ENCODE results near the gene DTNBP1. TPM values are rescaled to one million over a fixed set of nuclear protein-coding genes. Genes with fewer than 3 reads are reported as not detected.

DTNBP1 gene
- total RNA-seq, 1 experiment from 2014 or later, result 2.7 TPM

GRCh38 chr6:15500078-15500740 lies 162.6 kb downstream of the DTNBP1 start:
- Histone ChIP-seq H3K4me1 (replicated peaks) (peaks cover 7% of the 10 kb centered on the region), H3K27ac (no peak overlapping the region), H3K36me3 (peaks cover 8% of the 10 kb centered on the region), H3K4me3 (no peak overlapping the region), H3K9me3 (replicated peaks) (no peaks in the 10 kb centered on the region), H3K27me3 (replicated peaks) (no peaks in the 10 kb centered on the region)
- DNase-seq (ENCODE audit: low read depth in 1 of 2, low spot score in 2 of 2), result no peak

DNA sequence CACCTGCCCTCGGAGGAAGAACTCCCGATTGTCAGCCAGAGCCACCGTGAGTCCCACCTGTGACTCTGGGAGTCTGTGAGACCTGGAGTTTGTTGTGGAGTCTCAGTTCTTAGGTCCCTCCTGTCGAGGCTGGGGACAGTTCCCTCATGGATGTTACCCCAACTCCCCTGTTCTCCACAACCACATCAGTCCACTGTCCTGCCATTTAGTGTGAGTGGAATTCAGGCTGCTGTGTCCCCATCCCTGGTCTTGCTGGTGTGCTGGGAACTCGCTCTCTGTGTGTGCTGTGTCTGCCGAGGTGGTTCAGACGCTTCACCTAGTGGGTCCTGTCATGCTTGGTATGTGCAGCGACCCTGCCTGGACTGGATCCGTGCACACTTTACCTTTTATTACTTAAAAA lies 163.2 kb downstream of the DTNBP1 start:
- Histone ChIP-seq H3K36me3 (peaks cover 8% of the 10 kb centered on the region), H3K4me3 (no peak overlapping the region), H3K4me1 (replicated peaks) (peaks cover 6% of the 10 kb centered on the region), H3K27ac (no peak overlapping the region), H3K27me3 (replicated peaks) (no peaks in the 10 kb centered on the region), H3K9me3 (replicated peaks) (no peaks in the 10 kb centered on the region)
- no peak for DNase-seq (ENCODE audit: low read depth in 1 of 2, low spot score in 2 of 2)

GRCh38 chr6:15499125-15499524 lies 163.7 kb downstream of the DTNBP1 start:
- no peak for DNase-seq (ENCODE audit: low read depth in 1 of 2, low spot score in 2 of 2)
- Histone ChIP-seq H3K9me3 (replicated peaks) (no peaks in the 10 kb centered on the region), H3K27me3 (replicated peaks) (no peaks in the 10 kb centered on the region), H3K4me3 (no peak overlapping the region), H3K4me1 (replicated peaks) (peaks cover 1% of the 10 kb centered on the region), H3K27ac (no peak overlapping the region), H3K36me3 (peaks cover 8% of the 10 kb centered on the region)

- Histone ChIP-seq H3K4me3 (no peak overlapping the region), H3K9me3 (replicated peaks) (no peaks in the 10 kb centered on the region), H3K27me3 (replicated peaks) (no peaks in the 10 kb centered on the region), H3K4me1 (replicated peaks) (peaks cover 5% of the 10 kb centered on the region), H3K27ac (no peak overlapping the region), H3K36me3 (peaks cover 8% of the 10 kb centered on the region)
- DNase-seq (ENCODE audit: low read depth in 1 of 2, low spot score in 2 of 2), result no peak
Measured at GRCh38 chr6:15498640-15499039, 164.2 kb downstream of the DTNBP1 start.

DNA sequence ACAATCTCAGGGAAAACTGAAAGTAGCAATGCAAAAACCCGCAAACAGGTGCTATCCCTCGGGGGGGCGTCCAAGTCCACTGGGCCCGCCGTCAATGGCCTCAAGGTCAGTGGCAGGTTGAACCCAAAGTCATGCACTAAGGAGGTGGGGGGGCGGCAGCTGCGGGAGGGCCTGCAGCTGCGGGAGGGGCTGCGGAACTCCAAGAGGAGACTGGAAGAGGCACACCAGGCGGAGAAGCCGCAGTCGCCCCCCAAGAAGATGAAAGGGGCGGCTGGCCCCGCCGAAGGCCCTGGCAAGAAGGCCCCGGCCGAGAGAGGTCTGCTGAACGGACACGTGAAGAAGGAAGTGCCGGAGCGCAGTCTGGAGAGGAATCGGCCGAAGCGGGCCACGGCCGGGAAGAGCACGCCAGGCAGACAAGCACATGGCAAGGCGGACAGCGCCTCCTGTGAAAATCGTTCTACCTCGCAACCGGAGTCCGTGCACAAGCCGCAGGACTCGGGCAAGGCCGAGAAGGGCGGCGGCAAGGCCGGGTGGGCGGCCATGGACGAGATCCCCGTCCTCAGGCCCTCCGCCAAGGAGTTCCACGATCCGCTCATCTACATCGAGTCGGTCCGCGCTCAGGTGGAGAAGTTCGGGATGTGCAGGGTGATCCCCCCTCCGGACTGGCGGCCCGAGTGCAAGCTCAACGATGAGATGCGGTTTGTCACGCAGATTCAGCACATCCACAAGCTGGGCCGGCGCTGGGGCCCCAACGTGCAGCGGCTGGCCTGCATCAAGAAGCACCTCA lies 166.3 kb downstream of the DTNBP1 start:
- H3K27ac ChIP-seq, result no peak overlapping the region
- no peak for DNase-seq (ENCODE audit: low read depth in 1 of 2, low spot score in 2 of 2)
- no peaks in the 10 kb centered on the region for H3K9me3 ChIP-seq (replicated peaks)
- no peaks in the 10 kb centered on the region for H3K27me3 ChIP-seq (replicated peaks)
- H3K36me3 ChIP-seq, result peaks cover 8% of the 10 kb centered on the region
- no peak overlapping the region for H3K4me3 ChIP-seq
- peaks cover 12% of the 10 kb centered on the region for H3K4me1 ChIP-seq (replicated peaks)

DNA sequence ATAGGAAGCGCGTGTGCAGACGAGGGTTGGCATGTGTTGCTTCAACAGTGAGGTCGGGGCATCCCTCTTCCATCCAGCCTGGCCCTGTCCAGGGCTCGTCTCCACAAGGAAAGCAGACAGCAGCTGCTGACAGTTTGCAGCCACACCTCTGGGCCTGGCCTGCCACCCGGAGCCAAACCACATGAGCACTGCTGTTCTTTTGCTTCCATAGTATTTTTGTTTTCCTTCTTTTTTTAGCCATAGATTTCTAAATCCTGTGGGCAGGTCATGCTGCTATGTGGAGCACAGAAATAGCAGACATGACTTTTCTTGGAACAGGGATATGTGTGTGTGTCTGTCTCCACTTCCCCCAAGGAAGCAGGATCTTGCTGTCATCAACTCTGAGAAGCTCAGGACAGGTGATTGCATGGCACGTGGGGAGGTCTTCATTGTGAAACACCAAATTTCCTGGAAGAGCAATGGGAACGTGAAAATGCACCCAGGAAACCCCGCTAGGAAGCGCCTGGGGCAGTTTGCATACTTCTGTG lies 167.4 kb downstream of the DTNBP1 start:
- DNase-seq (ENCODE audit: low read depth in 1 of 2, low spot score in 2 of 2), result no peak

GRCh38 chr6:15493437-15494168 lies 169.2 kb downstream of the DTNBP1 start:
- Histone ChIP-seq H3K9me3 (replicated peaks) (no peaks in the 10 kb centered on the region), H3K27ac (no peak overlapping the region), H3K4me1 (replicated peaks) (peaks cover 12% of the 10 kb centered on the region), H3K36me3 (peaks cover 8% of the 10 kb centered on the region), H3K4me3 (no peak overlapping the region), H3K27me3 (replicated peaks) (no peaks in the 10 kb centered on the region)
- peak in 1 of 2 experiments; percentile 12 for DNase-seq (ENCODE audit: low read depth in 1 of 2, low spot score in 2 of 2)

More for the DNA sequence above, 167.4 kb downstream of the DTNBP1 start:
- H3K27me3 ChIP-seq (replicated peaks), result no peaks in the 10 kb centered on the region
- H3K9me3 ChIP-seq (replicated peaks), result no peaks in the 10 kb centered on the region
- H3K27ac ChIP-seq, result no peak overlapping the region
- no peak overlapping the region for H3K4me3 ChIP-seq
- peaks cover 12% of the 10 kb centered on the region for H3K4me1 ChIP-seq (replicated peaks)
- peaks cover 8% of the 10 kb centered on the region for H3K36me3 ChIP-seq

DNA sequence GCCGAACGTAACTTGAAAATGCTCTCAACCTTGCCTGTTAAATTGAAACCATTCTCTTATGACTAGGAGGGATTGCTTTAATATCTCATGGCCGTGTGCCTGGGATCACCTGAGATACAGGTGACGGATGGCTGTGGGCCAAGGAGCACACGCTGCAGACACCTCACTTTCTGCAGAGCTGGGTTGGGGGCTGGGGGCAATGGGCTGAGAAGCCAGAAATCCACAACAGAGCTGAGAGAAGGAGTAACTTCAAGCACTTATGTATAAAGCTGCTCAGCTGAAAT lies 170.9 kb downstream of the DTNBP1 start:
- Histone ChIP-seq H3K36me3 (peaks cover 9% of the 10 kb centered on the region), H3K4me1 (replicated peaks) (peaks cover 12% of the 10 kb centered on the region), H3K4me3 (no peak overlapping the region), H3K27me3 (replicated peaks) (no peaks in the 10 kb centered on the region), H3K27ac (no peak overlapping the region), H3K9me3 (replicated peaks) (no peaks in the 10 kb centered on the region)
- no peak for DNase-seq (ENCODE audit: low read depth in 1 of 2, low spot score in 2 of 2)

DNA sequence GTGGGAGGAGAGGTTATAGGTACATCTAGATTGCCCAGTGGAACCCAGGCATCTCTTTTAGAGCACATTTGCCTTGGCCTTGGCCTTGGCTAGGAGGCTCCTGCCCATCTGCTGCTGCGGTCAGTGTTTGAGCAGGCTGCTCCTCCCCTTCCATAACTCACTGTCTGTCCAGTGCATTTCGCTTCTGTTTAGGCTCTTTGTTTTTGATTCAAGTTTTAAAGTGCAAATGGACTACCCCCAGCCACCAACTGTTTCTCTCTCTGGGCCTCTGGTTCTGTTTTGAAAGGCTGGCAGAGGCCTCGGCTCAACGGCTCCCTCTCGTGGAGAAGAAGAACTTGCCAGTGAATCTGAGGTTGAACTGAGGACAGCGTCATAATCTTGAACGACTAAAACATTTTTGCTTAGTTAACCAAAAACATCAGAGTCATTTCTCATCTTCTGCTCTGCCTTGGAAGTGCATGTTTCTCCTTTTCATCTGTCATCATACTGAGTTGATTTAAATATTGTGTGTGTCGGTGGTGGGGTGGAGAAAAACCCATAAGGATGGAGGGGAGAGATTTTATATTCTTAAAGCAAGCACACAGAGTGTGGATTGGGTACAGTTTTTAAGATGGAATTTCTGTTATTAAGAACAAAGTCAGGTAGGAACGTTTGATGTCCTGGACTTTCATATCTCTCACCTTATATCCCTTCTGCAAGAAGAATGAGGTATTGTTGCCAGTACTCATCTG lies 171.4 kb downstream of the DTNBP1 start:
- H3K4me3 ChIP-seq, result no peak overlapping the region
- no peaks in the 10 kb centered on the region for H3K27me3 ChIP-seq (replicated peaks)
- peaks cover 4% of the 10 kb centered on the region; the same call in 1 of the 2 replicates for H3K36me3 ChIP-seq
- peaks cover 12% of the 10 kb centered on the region for H3K4me1 ChIP-seq (replicated peaks)
- peak; percentile 55 to 63 for DNase-seq (ENCODE audit: low read depth in 1 of 2, low spot score in 2 of 2)
- H3K27ac ChIP-seq, result no peak overlapping the region
- H3K9me3 ChIP-seq (replicated peaks), result no peaks in the 10 kb centered on the region

DNA sequence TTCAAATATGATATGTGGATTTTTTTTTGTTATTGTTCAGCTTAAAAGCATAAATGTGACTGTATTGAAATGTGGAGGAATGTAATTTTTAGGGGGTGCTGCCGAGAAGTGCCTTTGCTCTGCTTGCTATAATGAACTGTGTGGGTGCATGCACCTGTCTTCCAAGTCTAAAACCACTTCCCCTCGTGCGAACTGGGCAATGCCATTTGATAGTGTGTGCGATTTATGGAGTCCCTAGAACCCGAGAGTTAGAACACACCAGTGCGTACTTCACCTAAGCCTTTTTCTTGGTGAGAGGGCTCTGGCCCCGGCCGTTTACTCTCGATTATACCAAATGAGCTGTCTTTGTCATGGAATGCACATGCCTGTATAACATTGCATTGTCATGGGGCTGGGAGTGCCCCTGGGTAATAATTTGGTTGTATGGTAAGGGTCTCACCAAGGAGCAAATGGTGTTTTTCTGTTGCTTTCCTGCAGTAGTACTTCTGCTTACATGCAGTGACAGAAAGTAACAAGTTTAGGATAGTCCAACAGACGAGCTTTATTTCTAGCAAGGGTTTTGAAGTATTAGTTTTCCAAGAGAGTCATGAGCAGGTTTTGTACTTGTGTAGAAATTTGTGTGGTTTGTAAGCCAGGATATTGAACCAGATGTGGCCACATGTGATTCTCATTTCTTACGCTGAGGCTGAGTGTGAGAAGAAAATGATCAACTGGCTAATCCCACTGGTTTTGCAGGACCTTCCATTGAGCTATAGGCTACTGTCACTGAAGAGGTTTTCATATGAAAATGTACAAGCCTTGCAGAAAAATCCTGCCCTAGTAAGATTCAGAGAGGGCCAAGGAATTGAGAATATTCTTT lies 172.4 kb downstream of the DTNBP1 start:
- Histone ChIP-seq H3K36me3 (0 out of 2 replicates have a peak, but pooled peaks cover 4% of the 10 kb centered on the region), H3K27ac (no peak overlapping the region), H3K9me3 (replicated peaks) (no peaks in the 10 kb centered on the region), H3K4me1 (replicated peaks) (peaks cover 12% of the 10 kb centered on the region), H3K27me3 (replicated peaks) (no peaks in the 10 kb centered on the region), H3K4me3 (no peak overlapping the region)
- DNase-seq (ENCODE audit: low read depth in 1 of 2, low spot score in 2 of 2), result no peak

DNA sequence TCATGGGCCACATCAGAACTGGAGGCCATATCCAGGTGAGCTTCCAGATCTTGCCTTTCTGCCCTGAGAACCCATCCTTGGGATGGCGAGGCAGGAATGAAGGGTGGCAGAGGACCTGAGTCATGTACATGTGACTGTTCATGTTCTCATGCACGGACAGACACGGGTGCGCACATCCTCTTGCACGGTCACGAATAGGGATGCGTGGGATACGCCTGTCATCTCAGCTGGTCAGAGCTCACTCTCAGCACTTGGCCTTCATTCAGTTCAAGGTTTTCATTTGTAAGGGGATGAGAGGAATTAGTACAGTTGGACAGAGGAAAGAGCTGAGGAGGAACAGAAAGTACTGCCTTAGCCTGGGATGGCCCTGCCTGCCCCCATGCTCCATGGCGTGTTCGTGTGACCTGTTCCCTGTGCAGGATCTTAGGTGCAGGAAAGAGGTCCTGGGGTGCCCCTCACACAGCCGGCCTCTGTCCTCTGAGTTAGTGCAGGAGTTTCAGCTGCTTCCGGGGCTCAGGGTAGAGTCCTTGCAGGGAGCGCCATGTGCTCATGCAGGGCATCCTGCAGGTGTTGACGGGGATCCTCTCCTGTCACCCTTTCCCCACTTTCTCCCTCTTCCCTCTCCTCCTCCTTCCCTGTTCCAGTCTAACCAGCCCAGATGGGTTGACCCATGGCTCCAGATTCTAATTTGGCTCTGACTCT lies 173.4 kb downstream of the DTNBP1 start:
- DNase-seq (ENCODE audit: low read depth in 1 of 2, low spot score in 2 of 2), result no peak
- no peak overlapping the region for H3K4me3 ChIP-seq
- 0 out of 2 replicates have a peak, but pooled peaks cover 4% of the 10 kb centered on the region for H3K36me3 ChIP-seq
- no peak overlapping the region for H3K27ac ChIP-seq
- H3K9me3 ChIP-seq (replicated peaks), result no peaks in the 10 kb centered on the region
- peaks cover 12% of the 10 kb centered on the region for H3K4me1 ChIP-seq (replicated peaks)
- H3K27me3 ChIP-seq (replicated peaks), result no peaks in the 10 kb centered on the region

DNA sequence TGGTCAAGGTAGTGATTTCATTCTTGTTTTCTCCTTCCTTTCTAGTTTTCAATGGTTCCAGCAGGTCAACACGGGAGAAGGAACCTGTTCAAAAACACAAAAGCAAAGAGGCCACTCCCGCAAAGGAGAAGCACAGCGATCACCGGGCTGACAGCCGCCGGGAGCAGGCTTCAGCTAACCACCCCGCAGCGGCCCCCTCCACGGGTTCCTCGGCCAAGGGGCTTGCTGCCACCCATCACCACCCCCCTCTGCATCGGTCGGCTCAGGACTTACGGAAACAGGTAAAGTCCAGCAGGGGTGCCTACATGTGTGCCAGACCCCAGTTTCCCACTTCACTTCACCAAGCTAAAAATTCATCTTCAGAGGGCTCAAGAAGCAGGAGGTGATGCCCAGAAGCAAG lies 175.6 kb downstream of the DTNBP1 start:
- Histone ChIP-seq H3K36me3 (0 out of 2 replicates have a peak, but pooled peaks cover 4% of the 10 kb centered on the region), H3K27ac (no peak overlapping the region), H3K27me3 (replicated peaks) (no peaks in the 10 kb centered on the region), H3K4me3 (no peak overlapping the region), H3K4me1 (replicated peaks) (no peaks in the 10 kb centered on the region), H3K9me3 (replicated peaks) (no peaks in the 10 kb centered on the region)
- no peak for DNase-seq (ENCODE audit: low read depth in 1 of 2, low spot score in 2 of 2)

Measured in SJSA1 (cell line).